NCI-H510A (cell line): Measurements from ENCODE around the gene CYBC1.
A peak's percentile ranks its signal among the peaks of the same experiment; 100 is the strongest.

ENCODE experiments used
- DNase-seq: peaks from one replicate; lab custom pipeline; 2025; lab: John Stamatoyannopoulos, UW

Gene CYBC1

DNA sequence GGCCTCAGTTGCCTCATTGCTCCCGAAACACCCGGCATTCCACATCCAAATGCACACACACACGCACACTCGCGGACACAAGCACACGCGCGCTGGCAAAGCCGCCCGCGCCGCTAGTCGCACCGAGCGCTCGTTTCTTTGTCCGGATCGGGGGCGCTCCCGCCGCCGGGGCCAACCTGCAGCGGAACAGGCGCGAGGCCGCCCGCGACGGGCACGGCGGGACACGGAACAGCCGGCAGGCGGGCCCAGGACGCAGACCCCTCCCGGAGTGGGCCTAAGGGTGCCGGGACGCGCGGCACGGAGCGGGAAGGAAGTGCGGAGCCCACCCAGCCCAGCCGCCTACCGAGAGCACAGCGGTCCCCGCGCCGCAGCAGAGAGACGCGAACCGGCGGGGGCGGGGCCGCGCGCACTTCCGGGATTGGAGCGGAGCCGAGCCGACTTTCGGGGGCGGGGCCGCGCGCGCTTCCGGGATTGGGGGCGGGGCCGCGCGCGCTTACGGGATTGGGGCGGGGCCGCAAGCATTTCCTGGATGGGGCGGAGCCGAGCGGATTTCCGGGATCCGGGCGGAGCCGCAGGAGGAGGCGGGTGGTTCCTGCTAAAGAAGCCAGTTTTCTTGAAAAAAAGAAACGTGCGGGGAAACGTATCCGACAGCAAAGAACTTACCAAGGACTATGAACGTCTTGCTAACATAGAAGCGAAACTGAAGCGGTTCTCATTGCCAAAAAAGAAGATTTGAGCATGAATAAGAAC lies at the start of gene CYBC1:
Gene CYBC1, minus strand, starts transcription at position 396 of the 750 bp plus-strand sequence. CDS start 1,498 bp downstream, outside the sequence.
- DNase-seq, result peak; percentile 82

GRCh38 chr17:82497483-82498405 lies 47.2 kb upstream of the CYBC1 start:
- DNase-seq, result no peak

DNA sequence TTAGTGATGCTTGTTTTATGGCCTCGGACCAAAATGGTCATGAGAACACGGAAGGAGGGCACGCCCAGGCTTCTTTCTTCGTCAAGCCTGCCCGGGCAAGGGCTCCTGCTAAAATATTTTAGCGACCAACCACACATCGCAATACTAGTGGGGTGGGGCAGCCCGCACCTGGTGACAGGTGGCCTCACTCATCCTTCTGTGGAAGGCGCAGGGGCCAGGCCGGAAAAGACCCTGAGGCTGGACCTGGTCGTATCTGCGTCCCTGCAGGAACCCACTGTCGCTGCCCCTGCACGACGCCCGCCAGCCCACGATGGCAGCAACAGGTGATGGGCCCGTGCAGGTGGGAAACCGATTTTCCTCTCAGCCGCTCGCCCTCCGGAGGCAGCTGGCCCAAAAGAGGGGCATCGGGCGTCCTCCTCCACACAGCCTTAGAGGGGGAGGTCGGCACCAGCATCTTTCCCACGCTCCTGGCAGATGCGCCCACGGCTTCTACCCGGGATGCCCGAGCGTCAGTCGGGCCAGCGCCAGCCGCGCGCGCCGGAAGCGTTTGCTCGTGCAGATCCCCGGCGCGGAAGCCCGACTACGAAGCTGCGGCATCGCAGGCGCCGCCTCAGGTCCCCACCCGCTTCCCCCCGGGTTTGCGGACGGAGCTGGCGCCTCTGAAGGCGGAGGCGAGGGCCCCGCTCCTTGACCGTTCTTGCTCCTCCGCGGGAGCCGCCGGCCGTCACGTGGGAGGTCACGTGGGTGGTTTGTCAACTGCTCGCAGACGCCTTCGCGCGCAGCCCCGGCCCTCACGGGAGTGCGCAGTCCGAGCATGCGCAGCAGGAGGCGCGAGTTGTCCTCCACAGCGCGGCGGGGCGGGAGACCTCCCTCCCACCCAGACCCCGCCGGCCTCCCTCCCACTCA lies 46.2 kb upstream of the CYBC1 start:
- DNase-seq, result peak; percentile 91

DNA sequence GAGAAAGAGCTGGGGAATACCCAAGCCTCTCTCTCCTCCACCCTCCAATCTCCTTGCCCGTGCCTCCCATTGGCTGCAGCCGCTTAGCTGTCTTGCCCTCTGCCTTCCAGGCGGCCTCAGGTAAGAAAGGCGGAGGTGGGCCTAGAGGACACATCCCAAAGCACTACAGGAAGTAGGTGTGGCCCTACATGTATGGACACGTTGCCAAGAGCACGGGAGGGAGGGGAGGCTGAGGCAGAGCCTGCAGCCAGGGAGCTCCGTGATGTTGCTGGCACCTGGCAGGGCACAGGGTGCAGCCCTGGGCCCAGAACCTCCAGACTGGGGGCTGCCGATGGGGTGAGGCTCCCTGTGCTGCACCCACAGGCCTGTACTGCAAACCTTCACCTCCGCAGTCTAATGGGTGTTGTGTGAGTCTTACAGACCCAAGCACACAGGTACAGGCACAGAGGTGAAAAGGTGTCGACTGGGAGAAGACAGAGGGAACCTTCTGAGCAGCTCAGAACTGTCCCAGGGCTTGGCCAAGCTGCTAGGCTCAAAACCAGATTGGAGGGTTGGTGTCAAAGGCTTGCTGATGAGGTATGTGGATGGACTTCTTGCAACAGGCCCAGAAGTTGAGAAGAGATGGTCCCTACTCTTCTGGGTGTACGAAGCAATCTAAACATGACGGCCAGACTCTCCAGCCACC lies 45.4 kb upstream of the CYBC1 start:
- DNase-seq, result peak; percentile 96

GRCh38 chr17:82494236-82495055 lies 43.9 kb upstream of the CYBC1 start:
- peak; percentile 65 for DNase-seq

DNA sequence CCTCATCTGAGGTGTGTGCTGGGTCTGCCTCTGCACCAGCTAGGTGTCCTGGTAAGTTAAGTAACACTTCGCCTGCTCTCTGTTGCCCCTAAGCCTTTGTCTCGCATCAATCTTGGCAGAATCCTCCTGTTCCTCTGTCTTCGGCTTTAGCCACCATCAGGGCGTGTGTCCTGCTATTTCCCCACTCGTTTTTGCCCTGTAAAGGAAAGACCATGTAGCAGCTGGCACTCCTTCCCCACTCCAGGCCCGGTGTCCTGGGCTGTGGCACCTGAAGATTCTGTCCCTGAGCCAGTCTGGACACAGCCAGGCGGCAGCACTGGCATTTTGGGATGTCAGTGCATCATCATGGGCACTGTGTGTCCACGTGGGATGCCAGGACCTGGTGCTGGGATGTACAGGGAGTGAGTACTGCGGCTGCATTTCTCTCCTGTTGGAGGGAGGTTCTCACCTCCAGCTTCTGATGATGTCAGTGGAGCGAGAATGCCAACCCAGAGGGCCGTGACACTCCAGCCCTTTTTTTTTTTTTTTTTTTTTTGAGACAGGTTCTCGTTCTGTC lies 42.8 kb upstream of the CYBC1 start:
- DNase-seq, result no peak

DNA sequence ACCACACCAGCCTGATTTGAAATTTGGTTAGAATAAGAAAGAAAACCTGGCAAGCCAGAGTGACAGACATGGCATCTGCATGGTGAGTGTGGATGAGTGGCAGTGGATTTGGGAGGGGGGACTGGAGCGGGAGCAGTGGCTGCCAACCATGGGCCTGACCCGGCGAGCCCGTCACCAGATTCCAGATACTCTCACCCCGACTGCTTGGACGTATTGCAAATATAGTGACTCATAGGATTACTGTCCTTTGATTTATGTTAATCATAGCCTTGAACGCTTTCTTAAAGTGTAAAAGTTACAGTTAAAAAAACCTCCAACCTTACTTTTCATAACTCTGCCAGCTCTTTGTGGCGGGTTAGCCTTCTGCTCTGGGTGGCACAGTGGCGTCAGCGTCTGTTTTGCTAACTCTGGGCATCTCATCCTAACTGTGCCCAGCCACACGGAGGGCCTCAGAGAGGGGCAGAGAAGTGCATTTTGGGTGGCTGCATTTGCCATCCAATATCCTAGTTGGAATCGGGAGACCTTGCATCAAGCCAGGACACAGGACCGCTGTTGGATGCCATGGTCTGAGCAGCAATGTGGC lies 42.2 kb upstream of the CYBC1 start:
- DNase-seq, result no peak

GRCh38 chr17:82491533-82491932 lies 41.0 kb upstream of the CYBC1 start:
- DNase-seq, result no peak

- DNase-seq, result no peak
Measured at GRCh38 chr17:82491196-82491530, 40.6 kb upstream of the CYBC1 start.

DNA sequence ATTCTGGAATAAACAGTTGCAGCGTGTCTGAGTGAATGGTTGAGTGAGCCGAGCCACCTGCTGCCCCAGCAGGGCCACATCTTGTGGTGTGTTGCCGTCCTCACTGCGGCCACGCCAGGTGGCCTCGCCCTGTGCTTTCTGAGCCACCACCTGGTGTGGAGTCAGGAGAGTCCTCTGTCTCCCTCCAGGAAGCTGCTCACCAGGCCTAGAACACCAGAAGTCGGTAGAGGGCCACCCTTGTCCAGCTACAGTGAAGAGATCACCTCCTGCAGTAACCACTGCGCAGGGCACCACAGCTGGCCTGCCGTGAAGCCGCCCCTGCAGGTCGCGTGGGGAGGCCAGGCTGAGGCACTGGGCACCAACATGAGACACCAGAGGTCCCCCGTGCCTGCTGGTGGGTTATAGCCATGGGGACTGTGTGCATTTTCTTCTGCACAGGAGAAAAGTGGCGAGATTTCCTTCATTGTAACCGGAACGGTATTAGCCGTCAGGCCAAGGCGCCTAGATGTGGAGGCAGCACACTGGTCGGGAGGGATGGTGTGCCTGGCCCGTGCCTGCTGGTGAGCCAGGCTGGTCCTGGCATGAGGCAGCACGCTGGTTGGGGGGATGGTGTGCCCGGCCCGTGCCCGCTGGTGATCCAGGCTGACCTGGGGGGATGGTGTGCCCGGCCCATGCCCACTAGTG lies 40.1 kb upstream of the CYBC1 start:
- peak; percentile 67 for DNase-seq

DNA sequence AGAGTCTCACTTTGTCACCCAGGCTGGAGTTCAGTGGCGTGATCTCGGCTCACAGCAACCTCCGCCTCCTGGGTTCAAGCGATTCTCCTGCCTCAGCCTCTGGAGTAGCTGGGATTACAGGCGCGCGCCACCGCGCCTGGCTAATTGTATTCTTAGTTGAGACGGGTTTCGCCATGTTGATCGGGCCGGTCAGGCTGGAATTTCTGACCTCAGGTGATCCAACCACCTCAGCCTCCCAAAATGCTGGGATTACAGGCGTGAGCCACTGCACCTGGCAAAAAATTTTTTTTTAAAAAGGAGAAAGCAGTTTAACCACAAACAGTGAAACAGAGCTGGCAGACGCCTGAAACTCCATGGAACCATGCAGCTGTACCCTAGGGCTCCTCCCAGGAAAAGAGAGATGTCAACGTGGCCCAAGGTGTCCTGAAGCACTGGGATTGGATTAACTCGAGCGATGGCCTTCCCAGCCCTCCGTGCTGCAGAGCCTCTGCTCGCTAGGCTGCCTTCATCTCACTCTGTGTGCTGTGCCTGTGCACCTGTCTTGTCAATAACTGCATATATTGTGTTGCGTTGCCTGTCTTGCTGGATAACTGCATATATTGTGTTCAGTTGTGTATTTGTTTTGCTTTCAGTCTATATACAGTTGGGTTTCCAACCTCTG lies 39.4 kb upstream of the CYBC1 start:
- peak; percentile 58 for DNase-seq

DNA sequence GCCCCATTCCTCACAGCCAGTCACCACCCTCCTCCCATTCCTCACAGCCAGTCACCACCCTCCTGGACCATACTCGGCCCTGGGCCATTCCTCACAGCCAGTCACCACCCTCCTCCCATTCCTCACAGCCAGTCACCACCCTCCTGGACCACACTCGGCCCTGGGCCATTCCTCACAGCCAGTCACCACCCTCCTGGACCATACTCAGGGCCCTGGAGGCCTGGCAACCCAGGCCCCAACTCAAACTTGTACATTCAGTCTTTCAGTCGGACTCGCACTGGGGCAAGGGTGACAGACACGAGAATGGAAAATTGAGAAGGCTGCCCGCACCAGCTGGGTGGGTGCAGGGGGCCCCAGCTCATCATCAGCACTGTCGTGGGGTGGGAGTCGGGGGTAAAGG lies 38.6 kb upstream of the CYBC1 start:
- DNase-seq, result no peak

GRCh38 chr17:82487910-82488309 lies 37.4 kb upstream of the CYBC1 start:
- DNase-seq, result no peak

DNA sequence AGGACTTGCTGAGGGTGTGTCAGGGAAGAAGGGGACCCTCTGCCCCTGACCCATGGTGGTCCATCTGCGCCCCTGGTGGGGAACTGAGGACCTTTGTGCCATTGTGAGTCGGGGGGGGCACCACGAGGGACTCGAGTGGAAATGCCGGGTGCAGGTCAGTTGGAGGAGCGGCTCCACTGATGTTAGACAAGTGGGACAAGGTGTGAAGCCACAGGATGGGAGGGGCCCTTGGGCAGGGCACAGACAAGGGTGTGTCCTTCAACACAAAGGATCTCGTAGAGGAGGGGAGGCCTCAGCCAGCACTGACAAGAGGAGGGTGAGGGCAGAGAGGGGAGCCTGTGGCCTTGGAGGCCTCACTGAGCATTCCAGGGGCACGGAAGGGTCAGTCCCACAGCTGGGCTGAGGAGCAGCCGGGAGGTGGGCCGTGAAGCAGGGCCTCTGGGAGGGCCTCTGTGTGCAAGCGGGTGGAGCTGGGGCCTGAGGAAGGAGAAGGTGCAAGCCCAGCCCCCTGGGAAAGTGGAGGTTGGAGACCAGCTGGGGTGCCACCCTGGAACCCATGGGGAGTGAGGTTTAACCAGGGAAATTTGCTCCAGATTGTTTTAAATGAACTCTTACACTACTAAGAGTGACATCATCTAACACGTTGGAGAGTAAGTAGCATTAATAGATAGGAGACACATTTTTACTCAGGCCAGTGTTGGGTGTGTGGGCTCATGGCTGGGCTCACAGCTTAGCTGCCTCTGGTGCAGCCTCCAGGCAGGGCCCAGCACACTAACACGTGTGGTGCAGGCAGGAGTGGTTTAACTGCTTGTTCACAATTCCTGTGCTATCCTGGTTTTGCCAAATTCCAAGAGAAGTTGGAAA lies 35.9 kb upstream of the CYBC1 start:
- DNase-seq, result no peak

DNA sequence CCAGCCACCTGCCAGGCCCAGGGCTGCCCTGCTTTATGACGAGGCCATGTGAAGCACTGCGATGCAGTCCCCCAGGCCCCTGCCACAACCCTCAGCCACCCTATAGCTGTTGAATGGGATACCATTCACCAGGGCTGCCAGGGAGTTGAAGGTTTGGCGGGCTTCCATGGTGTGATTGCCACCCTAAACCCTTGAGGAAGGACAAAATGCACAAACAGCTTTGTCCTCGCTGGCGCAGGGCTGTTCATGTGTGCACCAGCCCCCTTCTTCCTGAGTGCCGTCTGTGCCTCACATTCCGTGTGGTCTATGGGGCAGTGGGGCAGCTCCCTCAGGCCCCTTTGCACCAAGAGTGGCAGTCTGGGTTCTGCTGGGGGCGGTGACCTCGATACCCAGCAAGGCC lies 33.3 kb upstream of the CYBC1 start:
- no peak for DNase-seq

DNA sequence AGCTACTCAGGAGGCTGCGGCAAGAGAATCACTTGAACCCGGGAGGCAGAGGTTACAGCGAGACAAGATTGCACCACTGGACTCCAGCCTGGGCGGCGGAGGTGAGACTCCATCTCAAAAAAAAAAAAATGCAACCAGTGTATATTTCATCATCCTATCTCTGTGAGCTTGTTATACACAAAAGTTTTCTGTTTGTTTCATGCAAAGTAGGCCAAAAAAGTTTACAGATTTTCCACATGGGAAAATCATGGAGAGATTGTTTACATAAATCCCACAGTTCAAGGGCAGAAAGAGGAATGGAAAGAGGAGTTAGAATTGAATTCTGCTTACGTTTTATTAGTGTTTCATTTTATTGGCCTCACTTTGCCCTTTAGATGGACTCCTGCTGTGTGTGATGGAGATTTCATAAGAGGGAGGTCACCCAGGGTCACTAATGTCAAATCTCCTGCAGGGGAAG lies 32.7 kb upstream of the CYBC1 start:
- DNase-seq, result no peak

- no peak for DNase-seq
Measured at GRCh38 chr17:82480318-82480717, 29.8 kb upstream of the CYBC1 start.

DNA sequence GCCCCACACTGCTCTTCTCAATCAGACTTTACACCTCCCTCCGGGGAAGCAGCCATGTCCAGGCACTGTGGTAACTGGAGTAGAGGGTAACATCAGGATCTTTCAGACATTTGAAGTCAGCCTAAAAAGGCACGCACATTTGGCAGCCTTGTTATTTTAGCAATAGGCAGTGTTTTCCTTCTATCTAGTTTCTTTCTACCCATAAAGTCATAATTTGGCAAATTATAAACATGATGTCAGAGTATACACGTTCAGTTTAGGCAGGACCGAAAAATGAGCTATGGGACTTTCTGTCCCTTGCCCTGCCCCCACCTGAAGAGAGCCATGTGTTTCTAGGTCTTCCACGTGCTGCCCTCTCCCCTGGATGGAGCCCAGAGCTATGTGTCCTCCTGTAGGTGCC lies 29.1 kb upstream of the CYBC1 start:
- no peak for DNase-seq
